Stimulated activated CD4-positive, alpha-beta T cell treated with anti-CD3 and anti-CD28 coated beads, Interleukin-1b, Interleukin-23, amount 100 ng/mL, for 24 hours (primary cell): Measurements from ENCODE around the gene ZNFX1.
"Not testable (repeated sequence)": the region's sequence is repeated elsewhere in the genome, so short reads cannot be mapped to it uniquely, and the experiment has no call there.

Experiments
- DNase-seq, 4 experiments: peaks; one replicate each; pipeline ENCODE4 v3.0.0-alpha.2; 2020; ENCODE audit warnings: low read depth in 4 of 4, low spot score in 1 of 4

Gene ZNFX1

GRCh38 chr20:49278036-49278817, at the start of gene ZNFX1:
ZNFX1 (minus strand) TSS chr20:49278057; CDS start chr20:49275839, 2,218 bp downstream.
- DNase-seq, result peak; percentile 95 to 99 (median 96)

GRCh38 chr20:49326026-49326425, 48.2 kb upstream of the ZNFX1 start:
- no peak for DNase-seq

GRCh38 chr20:49324306-49324705, 46.4 kb upstream of the ZNFX1 start:
- DNase-seq, result no peak

GRCh38 chr20:49323622-49324238, 45.9 kb upstream of the ZNFX1 start:
- no peak for DNase-seq

GRCh38 chr20:49320460-49320859, 42.6 kb upstream of the ZNFX1 start:
- DNase-seq, result no peak

- DNase-seq, result no peak
Observed at GRCh38 chr20:49319208-49319809, 41.5 kb upstream of the ZNFX1 start.

GRCh38 chr20:49318430-49319207, 40.8 kb upstream of the ZNFX1 start:
- DNase-seq, result no peak

GRCh38 chr20:49318091-49318429, 40.2 kb upstream of the ZNFX1 start:
- DNase-seq, result no peak

GRCh38 chr20:49316704-49317103, 38.8 kb upstream of the ZNFX1 start:
- no peak for DNase-seq

GRCh38 chr20:49315580-49315979, 37.7 kb upstream of the ZNFX1 start:
- no peak for DNase-seq

GRCh38 chr20:49314052-49314451, 36.2 kb upstream of the ZNFX1 start:
- DNase-seq, result not testable (repeated sequence)

- no peak for DNase-seq
Observed at GRCh38 chr20:49313283-49313682, 35.4 kb upstream of the ZNFX1 start.

GRCh38 chr20:49312661-49313060, 34.8 kb upstream of the ZNFX1 start:
- DNase-seq, result no peak

GRCh38 chr20:49310705-49311104, 32.8 kb upstream of the ZNFX1 start:
- no peak for DNase-seq

- DNase-seq, result no peak
Observed at GRCh38 chr20:49308875-49309274, 31.0 kb upstream of the ZNFX1 start.

GRCh38 chr20:49306903-49307620, 29.2 kb upstream of the ZNFX1 start:
- DNase-seq, result no peak

- no peak for DNase-seq
Observed at GRCh38 chr20:49303065-49303552, 25.3 kb upstream of the ZNFX1 start.

GRCh38 chr20:49297605-49298530, 20.0 kb upstream of the ZNFX1 start:
- DNase-seq, result no peak

GRCh38 chr20:49294002-49294654, 16.3 kb upstream of the ZNFX1 start:
- DNase-seq, result not testable (repeated sequence)
